Effector memory CD4-positive, alpha-beta T cell (primary cell): Measurements from ENCODE around the gene CPAMD8.

Experiments used
- DNase-seq, 3 donors: peaks; one replicate each; pipeline ENCODE4 v3.0.0-alpha.2; 2020
- H3K27ac ChIP-seq: 2 replicates; pipeline ENCODE4 v1.7.0; 2013; ENCODE audit warnings: mild to moderate bottlenecking, low read length, moderate library complexity; ENCODE audit not compliant: insufficient read depth, poor library complexity, severe bottlenecking
- H3K27me3 ChIP-seq: replicated peaks from 2 replicates; pipeline ENCODE4 v1.7.0; 2013; ENCODE audit warnings: mild to moderate bottlenecking, low read length; ENCODE audit not compliant: insufficient read depth, control insufficient read depth, poor library complexity, severe bottlenecking
- H3K36me3 ChIP-seq: 2 replicates; pipeline ENCODE4 v1.7.0; 2013; ENCODE audit warnings: mild to moderate bottlenecking, low read length, moderate library complexity; ENCODE audit not compliant: control insufficient read depth, insufficient read depth
- H3K4me1 ChIP-seq: 2 replicates; pipeline ENCODE4 v1.7.0; 2013; ENCODE audit warnings: low read length, mild to moderate bottlenecking; ENCODE audit not compliant: control insufficient read depth, insufficient read depth, poor library complexity, severe bottlenecking
- H3K4me3 ChIP-seq: 2 replicates; pipeline ENCODE4 v1.7.0; 2013; ENCODE audit warnings: low read length, low read depth, mild to moderate bottlenecking; ENCODE audit not compliant: insufficient read depth, poor library complexity, severe bottlenecking
- H3K9me3 ChIP-seq: 2 replicates; pipeline ENCODE4 v1.7.0; 2013; ENCODE audit warnings: mild to moderate bottlenecking, low read length, moderate library complexity; ENCODE audit not compliant: control insufficient read depth

The CPAMD8 gene

DNA sequence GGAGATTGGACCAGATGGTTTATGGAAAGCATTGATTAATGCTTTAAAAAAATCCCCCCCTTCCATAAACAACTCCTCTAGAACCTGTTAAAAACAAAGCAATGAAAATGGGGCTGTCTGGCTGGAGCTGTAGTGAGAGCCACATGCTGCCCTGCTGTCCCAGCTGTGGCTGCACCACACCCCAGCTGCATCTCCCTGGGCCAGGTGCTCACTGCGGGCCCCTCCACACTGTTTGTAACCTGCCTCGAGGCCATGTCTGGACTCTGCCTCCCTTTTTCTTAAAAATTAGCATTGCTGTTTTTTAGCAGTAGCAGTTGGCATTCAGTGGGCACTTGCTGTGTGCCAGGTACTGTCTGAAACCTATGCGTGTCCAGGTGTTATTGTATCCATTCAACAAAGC, 153.0 kb downstream of the CPAMD8 start:
- peaks cover 63% of the 10 kb centered on the region for H3K36me3 ChIP-seq
- no peak for DNase-seq
- no peaks in the 10 kb centered on the region for H3K27me3 ChIP-seq
- H3K9me3 ChIP-seq: no peaks in the 10 kb centered on the region
- no peak overlapping the region for H3K4me3 ChIP-seq
- no peak overlapping the region for H3K27ac ChIP-seq
- H3K4me1 ChIP-seq: peaks cover 5% of the 10 kb centered on the region

DNA sequence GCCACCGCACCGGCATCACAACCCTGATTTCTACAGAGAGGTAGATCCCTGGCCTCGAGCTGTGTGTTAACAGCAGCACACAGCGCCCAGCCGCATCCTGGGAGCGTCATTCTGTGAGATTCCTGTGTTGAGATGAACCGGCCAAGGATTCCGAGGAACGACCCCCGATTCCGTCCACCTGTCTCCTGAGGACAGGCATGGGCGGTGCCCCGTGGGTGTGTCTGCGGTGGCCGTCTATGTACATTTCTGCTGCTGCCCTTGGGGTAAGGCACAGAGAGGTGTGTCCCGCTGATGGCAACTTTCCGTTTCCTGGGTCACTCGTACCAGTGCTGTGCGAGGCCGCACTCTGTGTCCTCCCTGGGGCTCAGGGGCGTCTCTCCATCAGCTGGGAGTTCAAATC, 153.9 kb downstream of the CPAMD8 start:
- peaks cover 63% of the 10 kb centered on the region for H3K36me3 ChIP-seq
- peaks cover 5% of the 10 kb centered on the region for H3K4me1 ChIP-seq
- H3K27ac ChIP-seq: no peak overlapping the region
- DNase-seq: no peak
- H3K27me3 ChIP-seq: no peaks in the 10 kb centered on the region
- no peak overlapping the region for H3K4me3 ChIP-seq
- no peaks in the 10 kb centered on the region for H3K9me3 ChIP-seq

DNA sequence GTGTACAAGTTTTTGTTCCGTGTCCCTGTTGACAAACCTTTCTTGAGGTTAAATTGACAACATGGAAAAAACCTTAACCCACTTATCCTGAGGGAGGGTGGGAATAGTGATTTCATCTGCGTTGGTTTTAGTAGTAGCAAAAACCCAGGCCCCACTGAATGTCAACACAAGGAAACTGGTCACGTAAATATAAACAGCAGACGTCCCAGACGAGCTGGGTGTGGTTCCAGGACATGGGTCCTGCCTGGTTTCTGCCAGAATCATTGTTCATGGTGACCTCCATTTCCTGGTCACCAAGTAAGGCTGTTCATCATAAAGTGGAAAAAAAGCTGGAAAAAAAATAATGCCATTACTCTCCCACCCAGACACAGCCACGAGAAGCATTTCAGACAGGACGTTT, 154.7 kb downstream of the CPAMD8 start:
- no peak for DNase-seq
- no peaks in the 10 kb centered on the region for H3K9me3 ChIP-seq
- H3K4me3 ChIP-seq: no peak overlapping the region
- H3K27ac ChIP-seq: no peak overlapping the region
- peaks cover 5% of the 10 kb centered on the region for H3K4me1 ChIP-seq
- H3K27me3 ChIP-seq: no peaks in the 10 kb centered on the region
- H3K36me3 ChIP-seq: peaks cover 63% of the 10 kb centered on the region

DNA sequence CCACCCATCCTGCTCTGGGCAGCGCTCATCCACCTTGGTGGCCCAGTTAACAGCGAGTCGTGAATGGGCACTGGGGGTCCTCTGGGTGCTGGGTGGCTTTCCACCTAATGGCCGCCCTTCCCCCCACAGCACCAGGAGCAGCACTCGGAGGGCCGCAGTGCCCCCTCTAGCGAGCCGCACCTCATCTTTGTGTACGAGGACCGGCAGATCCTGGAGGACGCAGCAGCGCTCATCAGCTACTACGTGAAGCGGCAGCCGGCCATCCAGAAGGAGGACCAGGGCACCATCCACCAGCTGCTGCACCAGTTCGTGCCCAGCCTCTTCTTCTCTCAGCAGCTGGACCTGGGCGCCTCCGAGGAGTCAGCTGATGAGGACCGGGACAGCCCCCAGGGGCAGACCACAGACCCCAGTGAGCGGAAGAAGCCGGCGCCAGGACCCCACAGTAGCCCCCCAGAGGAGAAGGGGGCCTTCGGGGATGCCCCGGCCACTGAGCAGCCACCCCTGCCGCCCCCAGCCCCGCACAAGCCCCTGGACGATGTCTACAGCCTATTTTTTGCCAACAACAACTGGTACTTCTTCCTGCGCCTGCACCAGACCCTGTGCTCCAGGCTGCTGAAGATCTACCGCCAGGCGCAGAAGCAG, 157.2 kb downstream of the CPAMD8 start:
- DNase-seq: no peak
- H3K4me3 ChIP-seq: no peak overlapping the region
- peaks cover 71% of the 10 kb centered on the region for H3K36me3 ChIP-seq
- H3K27me3 ChIP-seq: no peaks in the 10 kb centered on the region
- no peak overlapping the region for H3K27ac ChIP-seq
- no peaks in the 10 kb centered on the region for H3K9me3 ChIP-seq
- peaks cover 5% of the 10 kb centered on the region for H3K4me1 ChIP-seq

DNA sequence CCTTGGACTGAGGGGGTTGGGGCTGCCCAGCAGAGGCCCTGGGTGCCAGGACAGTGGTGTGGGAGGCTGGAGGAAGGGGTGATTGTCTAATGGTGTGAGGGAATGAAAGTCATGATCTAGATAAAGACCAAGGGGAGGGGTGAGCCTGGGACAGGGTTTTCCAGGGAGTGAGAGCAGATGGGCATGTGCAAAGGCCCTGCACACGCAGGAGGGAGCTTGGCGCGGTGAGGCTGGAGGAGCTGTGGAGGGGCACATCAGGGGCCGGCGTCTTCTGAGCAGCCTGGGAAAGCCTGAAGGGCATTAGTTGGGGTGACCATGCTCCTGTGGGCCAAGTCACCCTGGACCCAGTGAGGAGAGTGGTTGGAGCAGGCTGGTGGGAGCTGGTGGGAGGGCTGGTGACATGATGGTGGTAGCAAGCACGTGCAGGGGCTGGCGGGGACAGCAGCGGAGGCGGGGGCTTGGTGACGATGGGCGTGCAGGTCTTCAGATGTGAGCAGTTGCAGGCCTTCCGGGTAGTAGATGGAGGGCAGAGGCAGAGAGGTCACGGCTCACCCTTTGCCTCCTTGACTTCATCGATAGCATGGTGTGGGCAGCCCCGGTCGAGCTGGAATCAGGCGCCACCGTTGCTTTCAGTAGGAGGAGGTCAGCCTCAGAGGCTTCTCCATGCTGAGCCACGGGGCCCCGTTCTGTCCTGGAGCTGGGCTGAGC, 158.0 kb downstream of the CPAMD8 start:
- no peaks in the 10 kb centered on the region for H3K27me3 ChIP-seq
- DNase-seq: no peak
- peaks cover 74% of the 10 kb centered on the region for H3K36me3 ChIP-seq
- no peaks in the 10 kb centered on the region for H3K4me1 ChIP-seq
- no peaks in the 10 kb centered on the region for H3K9me3 ChIP-seq
- no peak overlapping the region for H3K4me3 ChIP-seq
- no peak overlapping the region for H3K27ac ChIP-seq

DNA sequence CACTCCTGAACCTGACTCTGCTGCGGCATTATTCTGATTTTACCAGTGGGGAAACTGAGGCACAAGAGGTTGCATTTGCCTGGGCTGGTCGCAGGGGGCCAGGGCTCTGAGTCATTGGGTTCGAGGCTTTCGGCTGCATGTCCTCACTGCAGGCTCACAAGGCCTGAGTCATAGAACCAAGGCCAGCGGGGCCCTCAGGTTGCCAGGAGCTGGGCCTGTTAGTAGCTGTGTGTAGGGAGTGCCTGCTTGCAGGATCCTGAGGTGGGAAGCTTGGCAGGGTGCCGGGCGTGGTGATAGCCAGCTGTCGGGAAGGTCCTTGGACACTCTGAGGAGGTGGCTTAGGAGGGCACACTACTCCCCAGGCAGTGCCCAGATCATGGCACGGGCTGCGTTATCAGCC, 159.4 kb downstream of the CPAMD8 start:
- Histone ChIP-seq H3K27me3 (no peaks in the 10 kb centered on the region), H3K4me1 (no peaks in the 10 kb centered on the region), H3K36me3 (peaks cover 76% of the 10 kb centered on the region), H3K27ac (no peak overlapping the region), H3K9me3 (no peaks in the 10 kb centered on the region), H3K4me3 (no peak overlapping the region)
- no peak for DNase-seq

DNA sequence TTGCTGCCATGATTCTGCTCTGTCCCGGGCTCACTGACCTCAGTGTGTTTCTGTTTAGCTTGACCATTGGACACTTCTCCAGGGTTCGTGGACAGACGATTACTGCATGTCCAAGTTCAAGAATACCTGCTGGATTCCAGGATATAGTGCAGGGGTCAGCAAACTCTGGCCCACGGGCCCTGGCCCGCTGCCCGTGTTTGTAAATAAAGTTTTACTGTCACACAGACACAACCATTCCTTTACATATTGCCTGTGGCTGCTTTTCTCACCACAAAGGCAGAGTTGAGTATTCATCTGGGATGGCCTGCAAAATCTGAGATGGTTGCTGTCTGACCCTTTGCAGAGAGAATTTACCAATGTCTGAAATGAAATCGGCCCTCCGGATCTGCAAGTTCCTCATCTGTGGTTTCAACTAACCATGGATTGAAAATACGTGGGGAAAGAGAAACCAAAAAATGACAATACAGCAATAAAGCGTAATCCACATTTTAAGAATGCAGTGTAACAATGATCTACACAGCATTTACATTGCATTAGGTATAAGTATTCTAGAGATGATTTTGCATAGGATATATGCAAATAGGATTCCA, 163.7 kb downstream of the CPAMD8 start:
- Histone ChIP-seq H3K9me3 (no peaks in the 10 kb centered on the region), H3K36me3 (peaks cover 40% of the 10 kb centered on the region), H3K27me3 (no peaks in the 10 kb centered on the region), H3K4me1 (no peaks in the 10 kb centered on the region), H3K4me3 (no peak overlapping the region), H3K27ac (no peak overlapping the region)
- no peak for DNase-seq

DNA sequence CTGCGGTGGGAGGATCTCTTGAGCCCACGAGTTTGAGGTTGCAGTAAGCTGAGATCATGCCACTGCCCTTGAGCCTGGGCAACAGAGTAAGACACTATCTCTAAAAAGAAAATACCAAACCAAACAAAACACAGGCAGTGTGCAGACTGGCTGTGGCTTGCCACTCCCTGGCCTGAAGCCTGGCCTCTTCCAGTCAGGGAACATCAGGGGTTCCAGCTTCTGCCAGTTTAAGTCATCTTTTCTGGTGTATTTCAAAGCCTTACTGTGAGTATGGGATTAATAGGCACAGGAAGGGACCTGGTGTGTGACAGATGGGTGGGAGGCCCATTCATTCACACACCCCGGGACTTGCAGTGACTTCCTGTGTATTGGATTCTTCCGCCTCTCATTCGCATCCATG, 164.8 kb downstream of the CPAMD8 start:
- H3K27ac ChIP-seq: no peak overlapping the region
- no peak overlapping the region for H3K4me3 ChIP-seq
- H3K4me1 ChIP-seq: no peaks in the 10 kb centered on the region
- no peak for DNase-seq
- H3K27me3 ChIP-seq: no peaks in the 10 kb centered on the region
- no peaks in the 10 kb centered on the region for H3K9me3 ChIP-seq
- H3K36me3 ChIP-seq: peaks cover 29% of the 10 kb centered on the region

DNA sequence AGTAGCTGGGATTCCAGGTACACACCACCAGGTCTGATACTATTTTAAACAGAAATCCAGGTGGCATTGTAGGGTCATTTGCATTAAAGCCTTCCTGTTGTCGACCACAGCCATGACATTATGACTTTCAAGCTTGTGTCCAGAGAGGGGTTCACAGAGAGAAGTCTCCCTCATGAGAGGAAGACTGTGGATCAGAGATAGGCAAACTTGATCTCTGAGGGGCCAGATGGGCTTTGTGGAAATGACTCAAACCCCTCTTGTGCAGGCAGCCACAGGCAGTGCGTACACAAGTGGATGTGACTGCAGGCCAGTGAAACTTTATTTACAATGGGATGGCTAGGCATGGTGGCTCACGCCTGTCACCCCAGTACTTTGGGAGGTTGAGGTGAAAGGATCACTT, 165.6 kb downstream of the CPAMD8 start:
- no peak overlapping the region for H3K27ac ChIP-seq
- peaks cover 24% of the 10 kb centered on the region for H3K36me3 ChIP-seq
- no peaks in the 10 kb centered on the region for H3K4me1 ChIP-seq
- no peaks in the 10 kb centered on the region for H3K27me3 ChIP-seq
- H3K4me3 ChIP-seq: no peak overlapping the region
- H3K9me3 ChIP-seq: no peaks in the 10 kb centered on the region
- no peak for DNase-seq

DNA sequence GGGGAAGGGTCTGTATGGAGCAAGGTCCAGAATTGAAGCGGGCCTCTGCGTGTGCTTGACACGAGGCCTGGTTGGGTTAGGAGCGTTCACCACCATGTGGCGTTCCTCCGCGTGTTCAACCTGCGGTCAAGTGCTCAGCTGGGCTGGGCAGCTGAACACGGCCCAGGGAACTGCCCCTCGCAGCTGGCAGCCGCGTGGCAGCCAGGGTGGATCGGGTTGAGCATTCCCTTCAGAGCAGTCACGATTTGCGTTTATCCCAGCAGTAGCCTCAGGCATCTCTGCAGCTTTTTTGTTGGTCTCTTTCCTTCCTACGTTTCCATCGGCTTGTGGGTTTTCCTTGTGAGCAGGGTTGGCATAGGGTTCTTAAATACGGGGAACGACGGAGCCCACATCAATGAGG, 166.5 kb downstream of the CPAMD8 start:
- no peaks in the 10 kb centered on the region for H3K9me3 ChIP-seq
- DNase-seq: no peak
- H3K36me3 ChIP-seq: peaks cover 16% of the 10 kb centered on the region
- no peaks in the 10 kb centered on the region for H3K27me3 ChIP-seq
- H3K27ac ChIP-seq: no peak overlapping the region
- no peaks in the 10 kb centered on the region for H3K4me1 ChIP-seq
- no peak overlapping the region for H3K4me3 ChIP-seq
